HG03159 (cell line): Measurements from ENCODE around the gene GALNT9.
"Not testable (repeated sequence)": the region's sequence is repeated elsewhere in the genome, so short reads cannot be mapped to it uniquely, and the experiment has no call there.

Experiments used
- ATAC-seq: cut with Tn5 transposase; IDR thresholded peaks from one replicate; pipeline ENCODE4 v1.9.1; 2021; ENCODE audit warnings: mild to moderate bottlenecking, moderate library complexity; ENCODE audit not compliant: unreplicated experiment

The GALNT9 gene

GRCh38 chr12:132358241-132359225 is 29.1 kb upstream of the GALNT9 start:
- not testable (repeated sequence) for ATAC-seq

GRCh38 chr12:132357623-132358186 is 28.3 kb upstream of the GALNT9 start:
- ATAC-seq, result no peak

GRCh38 chr12:132356691-132357622 is 27.6 kb upstream of the GALNT9 start:
- ATAC-seq, result no peak

GRCh38 chr12:132355742-132356681 is 26.6 kb upstream of the GALNT9 start:
- no peak for ATAC-seq

- no peak for ATAC-seq
Measured at GRCh38 chr12:132354982-132355680, 25.7 kb upstream of the GALNT9 start.

GRCh38 chr12:132354211-132354981 is 25.0 kb upstream of the GALNT9 start:
- ATAC-seq, result no peak

- no peak for ATAC-seq
Measured at GRCh38 chr12:132353811-132354210, 24.4 kb upstream of the GALNT9 start.

- no peak for ATAC-seq
Measured at GRCh38 chr12:132352896-132353800, 23.8 kb upstream of the GALNT9 start.

GRCh38 chr12:132351751-132352495 is 22.5 kb upstream of the GALNT9 start:
- ATAC-seq, result no peak

GRCh38 chr12:132349501-132350131 is 20.2 kb upstream of the GALNT9 start:
- ATAC-seq, result no peak

- ATAC-seq, result no peak
Measured at GRCh38 chr12:132348176-132348575, 18.8 kb upstream of the GALNT9 start.

GRCh38 chr12:132347176-132347855 is 17.9 kb upstream of the GALNT9 start:
- ATAC-seq, result no peak

- ATAC-seq, result no peak
Measured at GRCh38 chr12:132346471-132347175, 17.2 kb upstream of the GALNT9 start.

GRCh38 chr12:132345561-132346200 is 16.3 kb upstream of the GALNT9 start:
- ATAC-seq, result no peak

- no peak for ATAC-seq
Measured at GRCh38 chr12:132345126-132345525, 15.7 kb upstream of the GALNT9 start.
